ENCODE measurements around the gene PRKCI.
"Not testable (repeated sequence)": the region's sequence is repeated elsewhere in the genome, so short reads cannot be mapped to it uniquely, and the experiment has no call there.

Gene PRKCI

DNA sequence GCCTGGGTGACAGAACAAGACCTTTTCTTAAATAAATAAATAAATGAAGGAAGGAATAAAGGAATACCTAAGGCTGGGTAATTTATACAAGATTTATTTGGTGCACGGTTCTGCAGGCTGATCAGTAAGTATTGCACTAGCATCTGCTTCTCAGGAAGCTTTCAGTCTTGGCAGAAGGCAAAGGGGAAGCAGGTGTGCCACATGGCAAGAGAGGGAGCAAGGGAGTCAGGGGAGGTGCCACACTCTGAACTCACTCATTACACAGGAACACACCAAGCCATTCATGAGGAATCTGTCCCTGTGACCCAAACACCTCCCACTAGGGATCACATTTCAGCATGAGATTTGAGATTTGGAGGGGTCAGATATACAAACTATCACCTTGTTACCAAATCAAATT is 56.4 kb downstream of the PRKCI start:
- DNase-seq (ENCODE audit: low read depth in 1 of 2, low spot score in 1 of 2): no peak

DNA sequence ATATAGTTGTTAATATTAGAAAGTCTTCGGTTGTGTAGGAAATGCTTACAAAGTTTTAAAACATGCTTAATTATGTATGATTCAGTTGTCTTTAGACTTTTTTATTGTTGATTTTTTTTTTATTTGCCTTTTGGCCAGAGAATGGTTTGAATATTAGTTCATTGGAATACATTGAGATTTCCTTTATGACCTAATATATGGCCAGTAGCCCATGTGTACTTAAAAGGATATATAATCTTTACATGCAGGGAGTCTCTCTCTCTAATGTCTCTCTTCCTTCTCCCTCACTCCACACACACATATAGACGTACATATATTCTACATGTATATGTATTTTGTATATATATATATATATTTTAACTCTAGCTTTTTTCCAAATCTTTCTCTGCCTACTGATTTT is 68.0 kb downstream of the PRKCI start:
- DNase-seq (ENCODE audit: low read depth in 1 of 2, low spot score in 1 of 2): no peak

DNA sequence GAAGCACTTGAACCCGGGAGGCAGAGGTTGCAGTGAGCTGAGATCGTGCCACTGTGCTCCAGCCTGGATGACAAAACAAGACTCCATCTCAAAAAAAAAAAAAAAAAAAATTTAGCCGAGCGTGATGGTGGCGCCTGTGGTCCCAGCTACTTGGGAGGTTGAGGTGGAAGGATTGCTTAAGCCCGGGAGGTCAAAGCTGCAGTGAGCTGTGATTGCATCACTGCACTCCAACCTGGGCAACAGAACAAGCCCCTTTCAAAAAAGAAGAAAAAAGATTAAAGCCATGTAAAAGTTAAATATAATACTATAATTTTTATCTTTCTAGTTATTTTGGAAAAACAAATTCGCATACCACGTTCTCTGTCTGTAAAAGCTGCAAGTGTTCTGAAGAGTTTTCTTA is 73.4 kb downstream of the PRKCI start:
- DNase-seq (ENCODE audit: low read depth in 1 of 2, low spot score in 1 of 2): no peak

DNA sequence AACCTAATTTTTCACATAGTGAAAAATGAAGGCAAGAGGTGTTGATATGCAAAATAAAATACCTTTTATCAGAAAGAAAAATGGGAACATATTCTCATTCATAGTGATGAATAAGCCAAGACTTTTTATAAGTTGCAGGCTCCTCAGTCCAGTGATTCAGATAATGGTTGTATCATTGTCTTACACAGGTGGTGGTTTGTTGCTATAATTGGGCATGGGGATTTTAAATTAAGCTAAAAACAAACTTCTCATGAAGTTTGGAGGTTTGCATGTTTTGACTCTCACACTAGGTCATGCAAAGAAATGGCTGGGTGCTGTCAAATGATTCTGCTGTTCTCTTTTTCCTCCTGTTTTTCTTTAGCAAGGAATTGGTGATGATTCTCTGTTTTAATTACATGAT is 74.5 kb downstream of the PRKCI start:
- no peak for DNase-seq (ENCODE audit: low read depth in 1 of 2, low spot score in 1 of 2)

DNA sequence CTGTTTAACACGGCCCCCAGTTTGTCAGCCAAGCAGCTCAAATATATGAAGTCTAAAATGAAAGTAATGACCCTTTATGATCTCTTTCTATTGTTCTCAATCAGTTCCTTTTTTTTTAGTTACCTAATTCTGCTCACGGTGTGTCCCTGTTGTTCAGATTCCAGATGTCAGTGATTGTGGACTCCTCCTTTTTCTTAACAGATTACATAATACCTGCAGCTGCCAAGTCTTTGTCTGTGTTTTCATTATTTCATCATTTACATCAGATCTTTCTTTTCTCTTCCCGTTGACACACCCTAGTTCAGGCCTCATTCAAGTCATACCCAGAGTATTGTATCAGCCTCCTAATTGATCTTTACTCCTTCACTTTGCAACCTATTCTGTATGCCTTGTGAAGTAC is 79.2 kb downstream of the PRKCI start:
- DNase-seq (ENCODE audit: low read depth in 1 of 2, low spot score in 1 of 2): no peak

DNA sequence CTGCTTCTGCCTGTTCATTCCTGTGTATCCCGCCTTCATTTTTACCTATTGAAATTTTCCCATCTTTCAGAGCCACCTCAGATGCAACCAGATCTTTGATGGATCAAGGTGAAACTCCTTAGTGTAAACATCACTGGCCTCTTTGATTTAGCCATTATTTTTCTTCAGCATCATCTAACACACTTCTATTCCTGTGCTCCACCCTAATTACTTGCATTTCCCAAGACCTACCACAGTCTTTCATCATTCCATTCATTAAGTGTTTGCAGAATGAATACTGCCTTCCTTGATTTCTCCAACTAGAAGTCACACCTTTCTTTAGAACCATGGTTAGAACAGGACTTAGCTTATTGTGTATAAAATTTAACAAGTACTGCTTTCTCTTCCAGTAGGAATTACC is 79.8 kb downstream of the PRKCI start:
- DNase-seq (ENCODE audit: low read depth in 1 of 2, low spot score in 1 of 2): no peak

DNA sequence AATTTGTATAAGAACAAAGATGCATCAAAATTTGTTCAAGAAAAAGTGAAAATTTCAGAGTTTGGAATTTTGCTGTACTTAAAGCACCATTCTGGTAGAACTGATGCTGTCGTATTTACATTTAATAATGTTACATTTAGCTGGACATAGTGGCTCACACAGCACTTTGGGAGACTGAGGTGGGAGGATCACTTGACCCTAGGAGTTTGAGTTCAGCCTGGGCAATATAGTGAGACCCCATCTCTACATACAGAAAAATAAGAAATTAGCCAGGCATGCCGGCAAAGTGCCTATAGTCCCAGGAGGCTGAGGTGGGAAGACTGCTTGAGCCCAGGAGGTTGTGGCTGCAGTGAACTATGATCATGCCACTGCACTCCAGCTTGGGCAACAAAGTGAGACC is 83.8 kb downstream of the PRKCI start:
- DNase-seq (ENCODE audit: low read depth in 1 of 2, low spot score in 1 of 2): no peak

DNA sequence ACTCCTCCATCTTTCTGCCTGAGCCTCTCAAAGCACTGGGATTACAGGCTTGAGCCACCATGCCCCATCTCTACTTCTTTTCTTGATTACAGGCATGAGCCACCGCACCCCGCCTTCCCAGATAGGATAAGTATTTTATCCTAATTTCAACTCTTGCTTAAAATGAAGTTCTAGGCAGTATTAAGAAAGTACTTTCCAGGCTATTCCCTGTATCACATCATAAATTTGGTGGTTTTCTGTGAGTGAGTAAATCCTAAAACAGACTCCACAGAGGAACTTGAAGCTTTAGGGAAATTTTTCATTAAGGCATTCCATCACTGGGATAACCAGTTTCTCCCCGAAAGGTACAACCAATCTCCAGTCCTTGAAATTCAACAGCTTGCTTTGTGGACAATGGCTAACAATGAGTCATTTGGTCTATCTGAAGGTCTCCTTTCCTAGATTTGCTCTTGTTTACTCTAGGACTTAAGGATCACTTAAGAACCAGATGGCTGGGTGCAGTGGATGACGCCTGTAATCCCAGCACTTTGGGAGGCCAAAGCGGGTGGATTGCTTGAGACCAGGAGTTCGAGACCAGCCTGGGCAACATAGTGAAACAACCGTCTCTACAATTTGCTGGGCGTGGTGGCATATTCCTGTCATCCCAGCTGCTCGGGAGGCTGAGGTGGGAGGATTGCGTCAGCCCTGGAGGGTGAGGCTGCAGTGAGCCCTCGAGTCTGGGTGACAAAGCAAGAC is 85.6 kb downstream of the PRKCI start:
- DNase-seq (ENCODE audit: low read depth in 1 of 2, low spot score in 1 of 2): no peak

DNA sequence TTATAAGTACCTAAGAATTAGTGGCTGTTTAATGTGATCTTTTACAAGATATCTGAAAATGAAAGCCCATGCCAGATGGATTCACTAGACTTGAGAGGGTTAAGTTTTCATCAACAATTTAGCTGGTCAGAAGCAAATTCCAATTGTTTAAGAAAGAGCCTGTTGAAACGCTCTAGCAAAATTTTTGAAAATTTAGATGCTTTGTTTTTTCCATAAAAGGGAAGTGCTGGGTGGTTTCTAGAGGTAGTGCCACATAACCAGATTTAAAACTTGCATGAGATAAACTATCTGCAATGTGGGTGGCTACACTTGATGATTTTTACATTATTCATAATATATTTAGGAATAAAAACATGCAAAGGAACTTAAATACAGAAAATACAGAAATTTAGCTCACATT is 86.8 kb downstream of the PRKCI start:
- DNase-seq (ENCODE audit: low read depth in 1 of 2, low spot score in 1 of 2): no peak

DNA sequence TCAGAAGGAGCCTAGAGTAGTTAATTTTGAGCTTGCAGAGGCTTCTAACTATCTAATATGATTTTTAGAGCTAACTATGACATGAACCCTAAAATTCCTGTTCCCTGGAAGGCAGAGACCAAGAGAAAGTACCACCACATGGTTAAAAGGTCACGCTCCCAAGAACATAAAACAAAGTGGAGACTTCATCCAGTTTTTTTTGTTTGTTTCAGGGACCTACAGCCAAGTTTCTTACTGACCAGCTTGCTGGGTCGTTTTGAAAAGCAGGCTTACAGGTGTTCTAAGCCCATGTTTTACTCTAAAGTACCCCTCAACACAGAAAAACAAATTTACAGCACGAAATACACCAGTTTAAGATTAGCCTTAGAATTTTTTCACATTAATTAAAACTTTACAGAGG is 95.7 kb downstream of the PRKCI start:
- no peak for DNase-seq (ENCODE audit: low read depth in 1 of 2, low spot score in 1 of 2)

DNA sequence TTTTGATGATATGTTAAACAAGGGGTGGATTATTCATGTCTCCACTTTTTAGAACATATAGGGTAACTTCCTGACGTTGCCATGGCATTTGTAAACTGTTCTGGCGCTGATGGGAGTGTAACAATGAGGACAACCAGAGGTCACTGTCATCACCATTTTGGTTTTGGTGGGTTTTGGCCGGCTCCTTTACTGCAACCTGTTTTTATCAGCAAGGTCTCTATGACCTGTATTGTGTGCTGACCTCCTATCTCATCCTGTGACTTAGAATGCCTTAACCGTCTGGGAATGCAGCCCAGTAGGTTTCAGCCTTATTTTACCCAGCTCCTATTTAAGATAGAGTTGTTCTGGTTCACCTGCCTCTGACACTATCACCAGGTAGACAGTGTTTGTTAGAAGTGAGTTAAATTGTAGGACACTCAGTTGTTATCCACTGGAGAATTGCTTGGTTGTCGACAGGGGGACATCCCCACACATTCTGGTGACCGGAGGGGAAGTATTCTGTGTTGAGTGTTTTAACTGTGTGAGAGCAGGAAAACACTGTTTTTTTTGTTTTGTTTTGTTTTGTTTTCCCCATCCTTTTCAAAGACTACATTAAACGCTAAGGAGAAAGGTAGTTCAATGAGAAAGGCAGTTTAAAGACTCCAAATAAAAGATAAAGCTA is 98.4 kb downstream of the PRKCI start:
- no peak for DNase-seq (ENCODE audit: low read depth in 1 of 2, low spot score in 1 of 2)

DNA sequence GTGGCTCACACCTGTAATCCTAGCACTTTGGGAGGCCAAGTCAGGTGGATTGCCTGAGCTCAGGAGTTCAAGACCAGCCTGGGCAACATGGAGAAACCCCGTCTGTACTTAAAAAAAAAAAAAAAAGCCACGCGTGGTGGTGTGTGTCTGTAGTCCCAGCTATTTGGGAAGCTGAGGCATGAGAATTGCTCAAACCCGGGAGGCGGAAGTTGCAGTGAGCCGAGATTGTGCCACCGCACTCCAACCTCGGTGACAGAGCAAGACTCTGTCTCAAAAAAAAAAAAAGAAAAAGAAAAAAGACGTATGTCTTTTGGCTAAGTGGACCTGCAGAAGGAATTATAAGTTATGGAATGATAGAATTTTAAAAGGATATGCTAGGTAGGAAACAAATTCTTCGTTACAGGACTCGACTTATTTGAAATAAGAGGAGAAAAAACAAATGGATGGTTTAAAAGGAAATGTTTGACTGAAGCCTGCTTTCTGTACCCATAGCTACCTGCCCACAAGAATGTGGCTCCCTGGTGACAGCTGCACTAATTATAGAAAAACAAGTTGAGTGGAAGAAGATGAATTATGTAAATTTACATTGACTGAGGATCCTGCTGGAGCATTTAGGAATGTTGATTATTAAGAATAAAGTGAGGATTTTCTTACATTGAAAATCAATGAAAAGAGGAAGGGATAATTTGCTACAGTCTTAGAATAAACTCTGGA is 99.3 kb downstream of the PRKCI start:
- no peak for DNase-seq (ENCODE audit: low read depth in 1 of 2, low spot score in 1 of 2)

DNA sequence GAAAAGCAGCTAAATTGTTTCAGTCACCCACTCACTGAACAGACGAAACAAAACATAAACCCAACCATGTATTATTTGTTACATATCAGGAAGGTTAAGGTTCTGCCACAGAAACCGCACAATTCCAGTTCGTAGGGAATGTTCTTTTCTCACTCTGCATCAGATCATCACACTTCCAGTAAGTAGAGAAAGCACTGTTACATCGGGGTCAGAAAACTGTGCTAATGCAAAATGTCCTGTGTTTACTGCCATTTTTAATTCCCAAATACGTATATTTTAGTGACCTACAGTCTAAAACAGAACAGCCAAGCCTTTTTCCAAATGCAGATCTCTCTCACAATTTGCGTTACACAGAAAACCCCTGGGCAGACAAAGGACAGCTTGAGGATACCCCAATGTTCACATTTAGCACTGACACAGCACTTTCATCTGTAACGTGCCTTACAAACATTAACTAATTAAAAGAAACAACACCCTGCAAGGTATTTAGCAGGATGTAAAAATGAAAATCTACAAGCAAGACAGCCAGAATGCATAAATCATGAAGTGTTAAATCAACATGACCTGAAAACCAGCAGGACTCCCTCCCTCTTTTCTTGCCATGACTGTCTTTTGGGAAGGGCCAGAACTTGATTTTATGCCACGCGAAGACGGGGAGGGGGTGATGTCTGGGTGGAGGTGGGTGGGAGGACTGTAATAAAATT is 100.5 kb downstream of the PRKCI start:
- DNase-seq (ENCODE audit: low read depth in 1 of 2, low spot score in 1 of 2): no peak

DNA sequence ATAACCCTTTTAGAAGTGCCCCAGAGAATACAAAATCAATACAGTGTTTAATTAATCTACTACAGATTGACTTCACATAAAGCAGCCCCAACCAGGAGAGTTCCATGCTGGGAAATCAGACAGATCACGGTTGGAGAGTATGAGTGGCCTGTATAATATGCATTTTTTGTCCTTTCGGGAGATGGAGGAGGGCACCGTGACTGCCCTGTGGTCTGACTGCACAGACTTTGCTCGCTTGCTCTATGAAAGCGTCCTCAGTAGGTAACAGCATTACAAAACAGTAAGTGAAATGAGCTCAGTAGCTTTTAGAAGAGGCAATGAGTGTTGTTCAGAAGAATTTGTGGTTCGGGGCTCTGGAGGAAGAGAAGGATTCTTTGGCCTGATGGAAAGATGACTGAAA is 101.1 kb downstream of the PRKCI start:
- no peak for DNase-seq (ENCODE audit: low read depth in 1 of 2, low spot score in 1 of 2)

DNA sequence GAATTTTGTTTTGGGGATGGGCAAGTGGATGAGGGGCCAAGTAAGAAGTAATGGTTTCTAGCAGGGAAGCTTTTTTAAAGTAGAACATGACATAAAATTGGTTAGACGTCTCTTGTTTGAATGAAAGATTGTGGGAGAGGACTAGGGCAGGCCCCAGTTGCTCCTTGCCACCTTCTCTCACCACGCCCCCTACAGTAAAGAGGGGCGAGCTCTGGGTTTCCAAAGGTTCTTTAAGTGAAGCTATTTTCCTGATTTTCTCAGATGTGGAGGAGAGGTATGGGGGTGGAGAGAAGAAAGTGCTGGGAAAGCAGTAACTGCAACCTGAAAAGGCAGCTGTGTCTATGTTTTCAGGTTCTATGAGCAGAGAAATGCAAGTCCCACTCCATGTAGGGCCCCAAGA is 102.7 kb downstream of the PRKCI start:
- no peak for DNase-seq (ENCODE audit: low read depth in 1 of 2, low spot score in 1 of 2)

DNA sequence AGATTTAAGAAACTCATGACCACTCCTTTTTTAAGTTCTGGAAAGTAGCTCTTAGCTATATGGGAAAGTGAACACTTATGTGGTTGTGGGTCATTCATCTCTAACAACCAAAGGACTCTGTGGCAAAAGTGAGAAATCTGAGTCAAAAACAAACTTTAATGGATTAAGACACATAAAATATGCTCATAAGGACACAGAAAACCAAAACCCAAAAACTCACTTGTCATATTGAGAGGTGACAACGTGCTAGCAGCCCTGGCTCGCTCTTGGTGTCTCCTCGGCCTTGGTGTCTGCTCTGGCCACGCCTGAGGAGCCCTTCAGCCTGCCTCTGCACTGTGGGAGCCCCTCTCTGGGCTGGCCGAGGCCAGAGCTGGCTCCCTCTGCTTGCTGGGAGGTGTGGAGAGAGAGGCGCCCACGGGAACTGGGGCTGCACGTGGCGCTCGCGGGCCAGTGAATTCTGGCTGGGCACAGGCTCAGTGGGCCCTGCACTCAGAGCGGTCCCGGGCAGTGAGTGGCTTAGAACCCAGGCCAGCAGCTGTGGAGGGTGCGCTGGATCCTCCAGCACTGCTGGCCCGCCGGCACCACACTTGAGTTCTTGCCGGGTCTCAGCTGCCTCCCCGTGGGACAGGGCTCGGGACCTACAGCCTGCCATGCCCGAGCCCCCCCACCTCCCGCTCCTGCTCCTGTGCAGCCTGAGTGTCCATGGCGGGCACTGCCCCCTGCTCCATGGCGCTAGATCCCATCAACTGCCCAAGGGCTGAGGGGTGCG is 105.0 kb downstream of the PRKCI start:
- no peak for DNase-seq (ENCODE audit: low read depth in 1 of 2, low spot score in 1 of 2)

DNA sequence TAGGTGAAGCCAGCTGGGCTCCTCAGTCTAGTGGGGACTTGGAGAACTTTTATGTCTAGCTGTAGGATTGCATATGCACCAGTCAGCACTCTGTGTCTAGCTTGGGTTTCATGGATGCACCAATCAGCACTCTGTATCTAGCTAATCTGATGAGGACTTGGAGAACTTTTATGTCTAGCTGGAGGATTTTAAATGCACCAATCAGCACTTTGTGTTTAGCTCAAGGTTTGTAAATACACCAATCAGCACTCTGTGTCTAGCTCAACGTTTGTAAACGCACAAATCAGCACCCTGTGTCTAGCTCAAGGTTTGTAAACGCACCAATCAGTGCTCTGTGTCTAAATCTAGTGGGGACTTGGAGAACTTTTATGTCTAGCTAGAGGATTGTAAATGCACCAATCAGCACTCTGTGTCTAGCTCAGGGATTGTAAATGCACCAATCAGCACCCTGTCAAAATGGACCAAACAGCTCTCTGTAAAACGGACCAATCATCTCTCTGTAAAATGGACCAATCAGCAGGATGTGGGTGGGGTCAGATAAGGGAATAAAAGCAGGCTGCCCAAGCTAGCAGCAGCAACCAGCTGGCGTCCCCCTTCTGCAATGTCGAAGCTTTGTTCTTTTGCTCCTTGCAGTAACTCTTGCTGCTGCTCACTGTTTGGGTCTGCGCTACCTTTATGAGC is 105.8 kb downstream of the PRKCI start:
- not testable (repeated sequence) for DNase-seq (ENCODE audit: low read depth in 1 of 2, low spot score in 1 of 2)

DNA sequence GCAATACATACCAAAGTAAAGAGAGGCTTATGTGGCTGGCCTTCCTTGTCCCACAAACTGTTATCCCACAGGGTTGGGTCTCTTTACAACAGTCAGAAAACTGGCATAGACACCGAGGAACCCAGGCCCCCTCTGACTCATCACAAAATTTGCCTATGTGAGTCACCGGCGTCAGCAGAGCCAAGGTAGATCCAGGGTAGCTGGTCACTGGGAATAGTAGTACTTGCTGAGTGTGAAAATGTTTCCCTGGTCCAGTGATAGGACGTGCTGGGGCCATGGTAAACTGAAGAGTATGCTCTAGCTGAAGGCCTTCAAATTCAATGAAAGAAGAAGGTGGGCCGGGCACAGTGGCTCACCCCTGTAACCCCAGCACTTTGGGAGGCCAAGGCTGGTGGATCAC is 108.1 kb downstream of the PRKCI start:
- DNase-seq (ENCODE audit: low read depth in 1 of 2, low spot score in 1 of 2): no peak

DNA sequence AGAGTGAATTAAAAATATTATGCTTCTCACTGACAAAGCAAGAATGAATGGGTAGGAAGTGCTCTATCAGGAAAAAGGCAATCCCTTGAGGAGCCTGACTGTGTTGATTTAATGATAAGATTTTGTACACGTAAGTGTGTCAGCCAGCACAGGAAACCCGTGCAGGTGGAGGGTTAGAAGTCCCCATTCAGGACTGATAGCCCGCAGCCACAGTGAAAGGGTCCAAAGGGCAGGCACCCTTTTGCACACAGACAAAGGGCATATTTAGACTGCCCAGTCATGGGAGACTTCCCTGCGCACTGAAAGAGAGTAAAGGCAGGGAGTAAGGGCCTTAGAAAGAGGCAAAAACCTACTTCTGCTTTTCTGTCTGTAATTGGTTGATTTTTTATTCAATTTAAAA is 108.9 kb downstream of the PRKCI start:
- no peak for DNase-seq (ENCODE audit: low read depth in 1 of 2, low spot score in 1 of 2)

DNA sequence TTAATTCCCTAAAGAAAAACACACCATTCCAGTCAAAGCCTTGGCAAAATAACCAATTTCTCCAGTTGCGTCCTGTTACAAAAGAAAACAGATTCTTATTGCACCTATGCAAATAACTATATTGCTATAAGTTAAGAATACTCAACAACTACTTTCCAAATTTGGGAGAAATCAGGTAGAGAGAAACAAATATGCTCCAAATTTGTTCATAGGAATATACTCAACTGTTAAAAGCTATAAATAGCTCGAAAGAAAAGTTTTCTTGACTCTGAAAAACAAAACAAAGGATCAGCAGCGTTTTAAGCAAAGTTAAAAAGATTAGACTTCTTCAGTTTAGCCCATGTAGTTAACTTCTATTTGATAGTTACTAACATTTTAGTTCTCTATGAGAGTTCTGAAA is 115.2 kb downstream of the PRKCI start:
- DNase-seq (ENCODE audit: low read depth in 1 of 2, low spot score in 1 of 2): no peak

Data from stimulated activated CD4-positive, alpha-beta T cell treated with anti-CD3 and anti-CD28 coated beads, Interleukin-15, amount 100 ng/mL, for 1 hour (primary cell).